HFF-Myc (cell line): ENCODE results near the gene HECW1.
"Not testable (repeated sequence)": the region's sequence is repeated elsewhere in the genome, so short reads cannot be mapped to it uniquely, and the experiment has no call there.

Experiments
- DNase-seq: peaks from one replicate; pipeline ENCODE4 v3.0.0-alpha.2; 2011; ENCODE audit warnings: low read depth; ENCODE audit errors: extremely low read depth
- H3K4me3 ChIP-seq: replicated peaks from 2 replicates; pipeline ENCODE4 v1.5.1; 2011; ENCODE audit warnings: low read depth, mild to moderate bottlenecking, control low read depth, low read length
- CTCF ChIP-seq: IDR thresholded peaks from 2 replicates; pipeline ENCODE4 v1.5.1; 2012; ENCODE audit warnings: mild to moderate bottlenecking, low read depth, low read length, control low read depth; ENCODE audit errors: missing control alignments

HECW1 gene

GRCh38 chr7:43589728-43590127, 477.3 kb downstream of the HECW1 start:
- no peak for DNase-seq
- TF ChIP-seq CTCF: no peak
- no peak overlapping the region for H3K4me3 ChIP-seq

DNA sequence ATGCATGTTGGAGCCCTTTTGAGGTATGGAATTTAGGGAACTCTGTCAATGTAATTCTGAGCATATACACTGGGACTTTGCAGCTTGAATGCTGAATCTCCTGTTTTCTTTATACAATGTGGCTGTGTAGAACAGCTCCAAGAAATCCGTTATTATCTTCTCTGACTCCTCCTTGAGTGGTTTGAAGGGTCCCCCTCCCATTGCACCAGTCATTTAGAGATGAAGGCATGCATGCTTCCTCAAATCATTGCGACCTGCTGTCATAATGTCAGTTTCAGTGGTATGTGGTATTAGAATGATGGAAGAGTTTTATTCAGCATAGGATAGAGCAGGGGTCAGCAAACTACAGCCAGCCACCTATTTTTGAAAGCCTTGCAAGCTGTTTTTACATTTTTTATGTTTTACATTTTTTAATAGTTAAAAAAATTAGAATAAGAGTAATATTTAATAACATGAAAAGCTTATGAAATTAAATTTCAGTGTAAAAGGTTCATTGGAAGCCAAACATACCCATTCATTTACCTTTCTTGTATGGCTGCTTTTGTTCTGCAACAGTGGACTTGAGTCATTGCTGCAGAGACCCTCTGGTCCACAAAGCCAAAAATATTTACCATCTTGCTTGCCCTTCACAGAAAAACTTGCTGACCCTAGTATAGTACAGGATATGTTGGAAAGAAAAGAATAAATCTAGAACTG, 478.6 kb downstream of the HECW1 start:
- no peak overlapping the region for H3K4me3 ChIP-seq
- TF ChIP-seq CTCF: no peak
- DNase-seq: no peak

DNA sequence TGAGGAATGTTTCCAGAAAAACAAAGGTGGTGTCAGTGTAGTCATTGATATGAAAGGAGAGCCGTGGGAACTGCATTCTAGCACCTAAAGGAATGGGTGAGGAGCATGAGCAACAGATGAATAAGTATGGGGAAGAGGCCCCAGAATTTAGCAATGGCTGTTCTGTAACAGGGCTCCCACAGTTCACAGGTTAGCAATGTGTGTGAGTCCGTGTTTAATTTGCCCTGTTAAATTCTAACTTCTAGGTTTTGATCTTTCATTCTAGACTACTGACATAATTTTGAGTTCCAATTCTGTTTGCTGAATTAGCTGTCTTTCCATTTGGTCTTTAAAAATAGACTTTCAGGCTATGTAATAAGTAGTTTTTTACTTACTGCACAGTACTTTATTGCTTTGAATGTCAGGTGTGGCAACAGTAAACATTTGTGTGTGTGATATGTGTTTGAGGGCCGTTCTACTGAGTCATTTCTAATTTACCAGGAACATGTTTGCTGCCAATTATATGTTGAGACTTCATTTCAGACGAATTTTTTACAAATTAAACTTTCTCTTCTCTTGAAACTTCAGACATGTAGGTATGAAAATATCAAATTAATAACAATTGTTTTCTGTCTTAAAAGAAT, 479.2 kb downstream of the HECW1 start:
- no peak for TF ChIP-seq CTCF
- DNase-seq: no peak
- no peak overlapping the region for H3K4me3 ChIP-seq

DNA sequence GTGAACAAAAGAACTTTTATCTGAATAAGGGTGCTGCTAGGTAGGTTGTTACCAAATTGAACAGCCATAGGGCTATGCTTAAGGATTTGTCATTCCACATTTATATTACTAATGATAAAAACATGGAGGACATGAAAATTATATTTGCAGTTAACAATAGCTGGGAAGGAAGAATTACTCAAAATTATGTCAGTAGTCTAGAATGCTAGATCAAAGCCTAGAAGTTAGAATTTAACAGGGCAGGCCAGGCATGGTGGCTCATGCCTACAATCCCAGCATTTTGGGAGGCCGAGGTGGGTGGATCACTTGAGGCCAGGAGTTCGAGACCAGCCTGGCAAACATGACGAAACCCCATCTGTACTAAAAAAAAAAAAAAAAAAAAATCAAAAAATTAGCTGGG, 479.9 kb downstream of the HECW1 start:
- no peak for DNase-seq
- TF ChIP-seq CTCF: no peak
- H3K4me3 ChIP-seq: no peak overlapping the region

- H3K4me3 ChIP-seq: no peak overlapping the region
- TF ChIP-seq CTCF: no peak
- no peak for DNase-seq
These were observed 480.6 kb downstream of the HECW1 start for GRCh38 chr7:43593010-43593409.

DNA sequence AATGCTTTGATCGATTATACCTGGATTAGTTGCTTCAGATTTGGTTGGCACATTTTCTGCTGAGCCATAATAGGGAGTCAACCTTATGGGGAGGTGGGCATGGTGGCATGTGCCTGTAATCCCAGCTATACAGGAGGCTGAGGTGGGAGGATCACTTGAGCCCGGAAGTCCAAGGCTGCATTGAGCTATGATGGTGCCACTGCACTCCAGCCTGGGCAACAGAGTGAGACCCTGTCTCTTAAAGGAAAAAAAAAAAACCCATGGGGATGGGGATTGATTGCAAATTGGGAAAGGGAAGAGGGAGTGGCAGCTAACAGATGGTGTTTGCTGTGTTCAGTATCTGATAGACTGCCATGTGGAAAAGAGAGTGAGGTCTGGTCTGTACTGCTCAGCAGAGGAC, 481.6 kb downstream of the HECW1 start:
- no peak overlapping the region for H3K4me3 ChIP-seq
- TF ChIP-seq CTCF: no peak
- no peak for DNase-seq

GRCh38 chr7:43596426-43596825, 484.0 kb downstream of the HECW1 start:
- not testable (repeated sequence) for DNase-seq, H3K4me3 ChIP-seq
